ENCODE data around the gene GLB1L3. TPM values are rescaled to one million over a fixed set of nuclear protein-coding genes. Genes with fewer than 3 reads are reported as not detected.
"Not testable (repeated sequence)": the region's sequence is repeated elsewhere in the genome, so short reads cannot be mapped to it uniquely, and the experiment has no call there.

The GLB1L3 gene
- total and polyA plus RNA-seq, 2 of the 4 experiments (the other 2 are of a cell fraction), result not detected

DNA sequence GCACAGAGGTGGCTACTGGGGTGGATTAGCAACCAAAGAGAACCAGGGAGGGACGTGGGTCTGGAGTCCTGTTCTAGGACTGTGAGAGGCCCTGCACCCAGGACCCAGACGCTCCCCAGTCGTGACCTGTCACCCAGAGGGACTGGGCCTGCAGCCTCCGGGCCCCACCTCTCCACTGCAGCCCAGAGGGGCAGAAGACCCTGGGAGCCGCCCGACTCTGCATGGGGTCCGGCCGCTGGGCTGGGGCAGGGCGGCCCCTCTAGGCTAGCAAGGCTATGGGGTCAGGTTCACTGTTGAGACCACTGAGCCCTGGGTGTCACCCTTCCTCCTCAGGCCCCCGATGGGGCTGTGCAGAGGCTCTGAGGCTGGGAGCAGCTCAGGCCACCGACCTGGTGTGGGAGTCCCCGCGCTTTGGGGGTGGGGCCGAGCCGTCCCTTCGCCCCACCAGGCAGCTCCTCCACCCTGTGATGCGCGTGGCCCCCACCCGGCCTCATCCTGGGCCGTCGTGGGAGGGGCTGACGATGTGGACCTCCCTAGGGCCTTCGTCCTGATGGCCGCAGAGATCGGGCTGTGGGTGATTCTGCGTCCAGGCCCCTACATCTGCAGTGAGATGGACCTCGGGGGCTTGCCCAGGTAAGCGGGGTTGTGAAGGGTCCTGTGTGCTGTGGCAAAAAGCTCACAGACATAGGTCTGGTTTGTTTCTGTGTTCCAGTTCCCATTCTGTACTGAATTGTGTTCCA is 68.5 kb downstream of the GLB1L3 start:
- POLR2A ChIA-PET (ENCODE audit: unreplicated experiment); dilution Hi-C loops (cut with HindIII; ENCODE audit: low sequenced_read_pairs, unreplicated experiment); H3K27me3 ChIP-seq (ENCODE audit: control insufficient read depth, insufficient read depth, low read length): not testable (repeated sequence)

More for the DNA sequence above, 68.5 kb downstream of the GLB1L3 start:
- H2BK20ac ChIP-seq (ENCODE audit: low read depth, low read length); H3K14ac ChIP-seq (replicated peaks; ENCODE audit: low read depth, low read length); CTCF ChIA-PET; H3K56ac ChIP-seq (ENCODE audit: extremely low read depth, insufficient read depth, low read length); H3K36me3 ChIP-seq (ENCODE audit: control insufficient read depth, insufficient read depth, low read length); H3K23ac ChIP-seq (ENCODE audit: low read depth, low read length); H2AK5ac ChIP-seq (ENCODE audit: low read depth, low read length); H3K4me3 ChIP-seq (ENCODE audit: insufficient read depth, low read depth, low read length); H3K4me1 ChIP-seq (ENCODE audit: control insufficient read depth, insufficient read depth, low read length); intact Hi-C loops (cut with micrococcal nuclease); H4K8ac ChIP-seq (ENCODE audit: low read depth in 2 of 2, low read length in 2 of 2); DNase-seq; ATAC-seq (ENCODE audit: low read depth); BruUV-seq (replicated peaks); H2BK15ac ChIP-seq (ENCODE audit: low read depth, low read length); H3K4me2 ChIP-seq (ENCODE audit: low read depth, low read length); H2BK5ac ChIP-seq (ENCODE audit: low read depth, low read length, poor library complexity, severe bottlenecking); H4K20me1 ChIP-seq (ENCODE audit: insufficient read depth, low read length); H2AK9ac ChIP-seq (replicated peaks; ENCODE audit: low read depth, low read length, poor library complexity); H3K9ac ChIP-seq (ENCODE audit: low read depth, low read length); H4K5ac ChIP-seq (ENCODE audit: low read depth, low read length); H3K4ac ChIP-seq (ENCODE audit: low read depth, low read length); H3K9me1 ChIP-seq (ENCODE audit: insufficient read depth, low read length); H2AFZ ChIP-seq (replicated peaks; ENCODE audit: low read length, poor library complexity); H2BK120ac ChIP-seq (ENCODE audit: low read depth, low read length); H3K18ac ChIP-seq (ENCODE audit: low read depth, low read length); H3K79me1 ChIP-seq (ENCODE audit: low read depth in 1 of 2, low read length in 2 of 2); in situ Hi-C loops (cut with MboI; ENCODE audit: low sequenced_read_pairs); H3K27ac ChIP-seq (ENCODE audit: insufficient read depth, low read length); H4K91ac ChIP-seq (ENCODE audit: insufficient read depth, low read depth, low read length): not testable (repeated sequence)
- 65% methylated on average over 4 of the region's 28 CpGs; no CpG with 5 or more reads in 1 of the 2 experiments for WGBS, 2 experiments (ENCODE audit: extremely low coverage in 2 of 2, insufficient read length in 1 of 2)
- peaks cover 17% of the 10 kb centered on the region for H3K9me3 ChIP-seq (ENCODE audit: control insufficient read depth, insufficient read depth, low read length)

Measured in IMR-90 (cell line).